Cardiac muscle cell (in vitro differentiated cells and primary cell): ENCODE data around the gene CCDC77. TPM values are rescaled to one million over a fixed set of nuclear protein-coding genes. Genes with fewer than 3 reads are reported as not detected.

Experiments
- DNase-seq, 2 donors: peaks; one replicate each; pipeline versions ENCODE4 v3.0.0 to v3.0.0-alpha.2; 2010 to 2017; ENCODE audit warnings: low read depth in 1 of 2, low spot score in 1 of 2
- H3K27ac ChIP-seq: fragments of 200-600 bp; sonication (generic); 2 replicates; pipeline ENCODE4 v1.5.1; 2016
- H3K27me3 ChIP-seq: fragments of 200-600 bp; sonication (generic); 2 replicates; pipeline ENCODE4 v1.6.0; 2016; ENCODE audit warnings: control low read depth
- H3K36me3 ChIP-seq: fragments of 200-600 bp; sonication (generic); 2 replicates; pipeline ENCODE4 v1.5.1; 2016; ENCODE audit warnings: control low read depth
- H3K4me1 ChIP-seq: fragments of 200-600 bp; sonication (generic); 2 replicates; pipeline ENCODE4 v1.8.1; 2017; ENCODE audit warnings: low read depth, mild to moderate bottlenecking, mixed run types
- H3K4me3 ChIP-seq: fragments of 200-600 bp; sonication (generic); 2 replicates; pipeline ENCODE4 v1.5.1; 2016; ENCODE audit warnings: mild to moderate bottlenecking
- H3K9me3 ChIP-seq: fragments of 200-600 bp; sonication (generic); 2 replicates; pipeline ENCODE4 v1.5.1; 2017; ENCODE audit warnings: low read depth, mild to moderate bottlenecking, control low read depth
- CTCF ChIP-seq: IDR thresholded peaks from 2 replicates; pipeline ENCODE4 v1.5.1; 2012; ENCODE audit warnings: low read depth, mild to moderate bottlenecking, low read length
- polyA plus RNA-seq: library from polyadenylated mRNA; unstranded; fragments of >200 nt; fragmentation: Nextera tagmentation; extraction: Ambion mirVana; gene quantifications from 2 replicates; pipeline ENCODE4 v1.2.1, GENCODE V29; 2016
- total RNA-seq: library from RNA; depleted of rRNA; stranded (reverse); fragments of >200 nt; gene quantifications from 2 replicates; pipeline ENCODE4 v1.2.3, GENCODE V29; 2016

The CCDC77 gene
- total and polyA plus RNA-seq, 2 experiments from 2014 or later, result 7.3 to 13.0 TPM

- Histone ChIP-seq H3K9me3 (no peaks in the 10 kb centered on the region), H3K4me1 (no peaks in the 10 kb centered on the region), H3K36me3 (no peaks in the 10 kb centered on the region), H3K4me3 (no peak overlapping the region), H3K27ac (no peak overlapping the region), H3K27me3 (no peaks in the 10 kb centered on the region)
- no peak for DNase-seq
- TF ChIP-seq CTCF, result no peak
Measured at GRCh38 chr12:490260-490659, 88.8 kb downstream of the CCDC77 start.

Other genes with a start within 250 kb of the CCDC77 start
- 0.33 and 0.63 TPM in 2 replicates for gene SLC6A12, start 187.5 kb upstream of the CCDC77 start, total RNA-seq
- 0.24 and 0.52 TPM in 2 replicates for gene SLC6A12, start 187.5 kb upstream of the CCDC77 start, polyA plus RNA-seq
- gene SLC6A13, start 138.8 kb upstream of the CCDC77 start, total RNA-seq, result 2.2 and 2.3 TPM in 2 replicates
- gene SLC6A13, start 138.8 kb upstream of the CCDC77 start, polyA plus RNA-seq, result 0.34 and 3.8 TPM in 2 replicates
- 36.3 and 36.4 TPM in 2 replicates for gene KDM5A, start 12.3 kb upstream of the CCDC77 start, total RNA-seq
- 41.1 and 46.0 TPM in 2 replicates for gene KDM5A, start 12.3 kb upstream of the CCDC77 start, polyA plus RNA-seq
- 38.6 and 39.2 TPM in 2 replicates for gene B4GALNT3, start 58.3 kb downstream of the CCDC77 start, total RNA-seq
- 23.7 and 26.4 TPM in 2 replicates for gene B4GALNT3, start 58.3 kb downstream of the CCDC77 start, polyA plus RNA-seq